ENCODE data around the gene MIS18A. TPM values are rescaled to one million over a fixed set of nuclear protein-coding genes. Genes with fewer than 3 reads are reported as not detected.

Gene MIS18A
- total RNA-seq, 1 experiment from 2014 or later, result 10.9 TPM

- Mint-ChIP-seq H3K4me3 (ENCODE audit: low read depth, unreplicated experiment) (no peak overlapping the region), H3K9me3 (ENCODE audit: low read depth, unreplicated experiment) (no peaks in the 10 kb centered on the region), H3K4me1 (ENCODE audit: low read depth, unreplicated experiment) (peaks cover 13% of the 10 kb centered on the region), H3K27me3 (ENCODE audit: unreplicated experiment) (no peaks in the 10 kb centered on the region), H3K36me3 (ENCODE audit: insufficient read depth, unreplicated experiment) (peaks cover 27% of the 10 kb centered on the region), H3K27ac (ENCODE audit: unreplicated experiment) (no peak overlapping the region)
- intact Hi-C loops (cut with micrococcal nuclease; ENCODE audit: unreplicated experiment), result no loop called here
- CTCF ChIA-PET, result no interaction called here
- BruUV-seq (replicated peaks), result no TSS peak
- TF ChIP-seq, protein P1, sequence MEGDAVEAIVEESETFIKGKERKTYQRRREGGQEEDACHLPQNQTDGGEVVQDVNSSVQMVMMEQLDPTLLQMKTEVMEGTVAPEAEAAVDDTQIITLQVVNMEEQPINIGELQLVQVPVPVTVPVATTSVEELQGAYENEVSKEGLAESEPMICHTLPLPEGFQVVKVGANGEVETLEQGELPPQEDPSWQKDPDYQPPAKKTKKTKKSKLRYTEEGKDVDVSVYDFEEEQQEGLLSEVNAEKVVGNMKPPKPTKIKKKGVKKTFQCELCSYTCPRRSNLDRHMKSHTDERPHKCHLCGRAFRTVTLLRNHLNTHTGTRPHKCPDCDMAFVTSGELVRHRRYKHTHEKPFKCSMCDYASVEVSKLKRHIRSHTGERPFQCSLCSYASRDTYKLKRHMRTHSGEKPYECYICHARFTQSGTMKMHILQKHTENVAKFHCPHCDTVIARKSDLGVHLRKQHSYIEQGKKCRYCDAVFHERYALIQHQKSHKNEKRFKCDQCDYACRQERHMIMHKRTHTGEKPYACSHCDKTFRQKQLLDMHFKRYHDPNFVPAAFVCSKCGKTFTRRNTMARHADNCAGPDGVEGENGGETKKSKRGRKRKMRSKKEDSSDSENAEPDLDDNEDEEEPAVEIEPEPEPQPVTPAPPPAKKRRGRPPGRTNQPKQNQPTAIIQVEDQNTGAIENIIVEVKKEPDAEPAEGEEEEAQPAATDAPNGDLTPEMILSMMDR (IDR thresholded peaks at IDR 0.05; ENCODE audit: unreplicated experiment), result no peak
- DNase-seq, result no peak
These were observed 43.3 kb upstream of the MIS18A start for GRCh38 chr21:32322103-32322502.

DNA sequence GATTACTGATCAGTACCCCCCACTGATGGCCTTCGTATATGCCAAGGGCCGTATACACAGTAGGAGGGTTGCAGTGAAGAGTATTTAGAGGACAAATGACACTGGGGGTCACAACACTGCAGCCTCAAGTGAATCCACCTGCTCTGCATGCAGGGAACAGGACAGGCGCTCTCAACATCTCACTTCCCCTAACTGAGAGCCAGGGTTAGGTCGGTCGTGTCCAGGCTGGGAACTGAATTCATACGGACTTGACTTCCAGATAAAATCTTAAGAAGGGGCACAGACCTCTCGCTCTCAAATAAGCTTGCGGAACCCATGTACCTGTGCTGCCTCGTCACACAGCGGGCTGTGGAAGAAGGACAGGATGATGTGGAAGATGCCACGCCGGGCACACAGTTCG is 42.6 kb upstream of the MIS18A start:
- Mint-ChIP-seq H3K27me3 (ENCODE audit: unreplicated experiment) (no peaks in the 10 kb centered on the region), H3K36me3 (ENCODE audit: insufficient read depth, unreplicated experiment) (peaks cover 27% of the 10 kb centered on the region), H3K27ac (ENCODE audit: unreplicated experiment) (no peak overlapping the region), H3K9me3 (ENCODE audit: low read depth, unreplicated experiment) (no peaks in the 10 kb centered on the region), H3K4me1 (ENCODE audit: low read depth, unreplicated experiment) (peaks cover 13% of the 10 kb centered on the region), H3K4me3 (ENCODE audit: low read depth, unreplicated experiment) (no peak overlapping the region)
- TF ChIP-seq, protein P1 (IDR thresholded peaks at IDR 0.05; ENCODE audit: unreplicated experiment), result no peak
- CTCF ChIA-PET, result no interaction called here
- no TSS peak for BruUV-seq (replicated peaks)
- no peak for DNase-seq
- intact Hi-C loops (cut with micrococcal nuclease; ENCODE audit: unreplicated experiment), result no loop called here

- no peak for DNase-seq
- Mint-ChIP-seq H3K36me3 (ENCODE audit: insufficient read depth, unreplicated experiment) (peaks cover 27% of the 10 kb centered on the region), H3K27ac (ENCODE audit: unreplicated experiment) (no peak overlapping the region), H3K4me3 (ENCODE audit: low read depth, unreplicated experiment) (no peak overlapping the region), H3K9me3 (ENCODE audit: low read depth, unreplicated experiment) (no peaks in the 10 kb centered on the region), H3K4me1 (ENCODE audit: low read depth, unreplicated experiment) (peaks cover 13% of the 10 kb centered on the region), H3K27me3 (ENCODE audit: unreplicated experiment) (no peaks in the 10 kb centered on the region)
- CTCF ChIA-PET, result no interaction called here
- TF ChIP-seq, protein P1 (IDR thresholded peaks at IDR 0.05; ENCODE audit: unreplicated experiment), result no peak
- intact Hi-C loops (cut with micrococcal nuclease; ENCODE audit: unreplicated experiment), result no loop called here
- BruUV-seq (replicated peaks), result no TSS peak
These were observed 41.9 kb upstream of the MIS18A start for GRCh38 chr21:32320726-32321125.

DNA sequence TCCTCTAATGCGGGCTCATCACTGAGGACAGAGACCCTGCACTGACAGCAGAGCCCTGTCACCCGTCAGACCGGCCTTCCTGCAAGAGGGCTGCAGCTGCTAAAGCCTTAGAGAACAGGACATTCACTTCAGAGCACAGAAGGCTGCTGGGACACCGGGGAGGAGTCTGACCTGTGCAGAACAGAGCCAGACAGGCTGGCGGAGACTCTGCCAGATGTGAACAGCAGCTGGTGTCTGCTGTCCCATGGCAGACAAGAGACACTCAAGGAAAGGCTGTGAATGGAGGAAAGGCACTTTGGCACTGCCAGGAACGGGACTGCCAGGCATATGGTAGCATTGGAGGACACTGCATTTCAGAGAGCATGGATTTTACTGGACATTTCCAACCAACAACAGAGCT is 41.2 kb upstream of the MIS18A start:
- CTCF ChIA-PET, result no interaction called here
- BruUV-seq (replicated peaks), result no TSS peak
- no peak for DNase-seq
- no peaks in the 10 kb centered on the region for H3K27me3 Mint-ChIP-seq (ENCODE audit: unreplicated experiment)
- intact Hi-C loops (cut with micrococcal nuclease; ENCODE audit: unreplicated experiment), result no loop called here
- H3K4me1 Mint-ChIP-seq (ENCODE audit: low read depth, unreplicated experiment), result peaks cover 13% of the 10 kb centered on the region
- no peak overlapping the region for H3K27ac Mint-ChIP-seq (ENCODE audit: unreplicated experiment)
- H3K36me3 Mint-ChIP-seq (ENCODE audit: insufficient read depth, unreplicated experiment), result peaks cover 20% of the 10 kb centered on the region
- no peaks in the 10 kb centered on the region for H3K9me3 Mint-ChIP-seq (ENCODE audit: low read depth, unreplicated experiment)
- H3K4me3 Mint-ChIP-seq (ENCODE audit: low read depth, unreplicated experiment), result no peak overlapping the region
- TF ChIP-seq, protein P1 (IDR thresholded peaks at IDR 0.05; ENCODE audit: unreplicated experiment), result no peak

Measured in Calu3 (cell line).